HEK293T (cell line): ENCODE measurements around the gene KXD1.

Experiments used
- CTCF ChIA-PET: fragments of 350-600 bp; formaldehyde crosslinking; extraction: SDS; loops from one replicate; lab custom pipeline; 2021; ENCODE audit warnings: antibody characterized with exemption, inconsistent platforms; lab: Yijun Ruan, JAX
- POLR2A ChIA-PET: fragments of 350-600 bp; formaldehyde crosslinking; extraction: SDS; loops from one replicate; lab custom pipeline; 2020; ENCODE audit warnings: antibody characterized with exemption, inconsistent platforms; lab: Yijun Ruan, JAX
- DNase-seq: peaks from one replicate; pipeline ENCODE4 v3.0.0; 2012; ENCODE audit warnings: mixed read lengths; ENCODE audit errors: extremely low spot score
- ARNT ChIP-seq: fragments of 450-650 bp; IDR thresholded peaks from 2 replicates; pipeline ENCODE4 v1.6.1; 2017; ENCODE audit warnings: mild to moderate bottlenecking
- BHLHE40 ChIP-seq: fragments of 450-650 bp; IDR thresholded peaks from 2 replicates; pipeline ENCODE4 v1.6.1; 2016; ENCODE audit warnings: mild to moderate bottlenecking, moderate library complexity, borderline replicate concordance
- CTBP1 ChIP-seq: fragments of 450-650 bp; IDR thresholded peaks from 2 replicates; pipeline ENCODE4 v1.6.1; 2016; ENCODE audit warnings: borderline replicate concordance
- ELF4 ChIP-seq: fragments of 450-650 bp; IDR thresholded peaks from 2 replicates; pipeline ENCODE4 v1.6.1; 2017; ENCODE audit warnings: antibody characterized with exemption
- FOXA1 ChIP-seq: fragments of 450-650 bp; IDR thresholded peaks from 2 replicates; pipeline ENCODE4 v1.6.1; 2016; ENCODE audit warnings: mild to moderate bottlenecking
- FOXK2 ChIP-seq: fragments of 450-650 bp; IDR thresholded peaks from 2 replicates; pipeline ENCODE4 v1.6.1; 2016; ENCODE audit warnings: mild to moderate bottlenecking
- FOXM1 ChIP-seq: fragments of 450-650 bp; IDR thresholded peaks from 2 replicates; pipeline ENCODE4 v1.6.1; 2017; ENCODE audit warnings: mild to moderate bottlenecking, borderline replicate concordance
- HDGF ChIP-seq: fragments of 450-650 bp; IDR thresholded peaks from 2 replicates; pipeline ENCODE4 v1.6.1; 2017; ENCODE audit warnings: antibody characterized with exemption, borderline replicate concordance
- L3MBTL2 ChIP-seq: fragments of 450-650 bp; conservative IDR thresholded peaks from 2 replicates; pipeline ENCODE4 v1.6.1; 2016; ENCODE audit warnings: mild to moderate bottlenecking
- LEF1 ChIP-seq: fragments of 450-650 bp; IDR thresholded peaks from 2 replicates; pipeline ENCODE4 v1.6.1; 2017; ENCODE audit warnings: mild to moderate bottlenecking, borderline replicate concordance
- NFRKB ChIP-seq: fragments of 450-650 bp; IDR thresholded peaks from 2 replicates; pipeline ENCODE4 v1.6.1; 2016; ENCODE audit warnings: mild to moderate bottlenecking, moderate library complexity
- PKNOX1 ChIP-seq: fragments of 450-650 bp; IDR thresholded peaks from 2 replicates; pipeline ENCODE4 v1.6.1; 2016
- SP1 ChIP-seq: fragments of 450-650 bp; IDR thresholded peaks from 2 replicates; pipeline ENCODE4 v1.6.1; 2017
- SUZ12 ChIP-seq: fragments of 450-650 bp; IDR thresholded peaks from 2 replicates; pipeline ENCODE4 v1.6.1; 2016; ENCODE audit warnings: mild to moderate bottlenecking
- TARDBP ChIP-seq: fragments of 450-650 bp; IDR thresholded peaks from 2 replicates; pipeline ENCODE4 v1.6.1; 2016
- ZNF384 ChIP-seq: fragments of 450-650 bp; IDR thresholded peaks from 2 replicates; pipeline ENCODE4 v1.6.1; 2016

KXD1 gene

GRCh38 chr19:18601875-18602274 is 44.2 kb downstream of the KXD1 start:
- no peak for TF ChIP-seq FOXM1
- TF ChIP-seq CTBP1: no peak
- TF ChIP-seq ARNT: no peak
- no peak for TF ChIP-seq PKNOX1
- TF ChIP-seq FOXA1: no peak
- TF ChIP-seq TARDBP: no peak
- no peak for TF ChIP-seq L3MBTL2
- TF ChIP-seq ELF4: no peak
- no peak for TF ChIP-seq BHLHE40
- no peak for TF ChIP-seq SP1
- TF ChIP-seq LEF1: no peak
- no peak for TF ChIP-seq NFRKB
- DNase-seq: no peak
- ChIA-PET POLR2A (no interaction called here), CTCF (no interaction called here)

- TF ChIP-seq SUZ12: no peak
- TF ChIP-seq ELF4: no peak
- no peak for TF ChIP-seq CTBP1
- no peak for TF ChIP-seq FOXK2
- TF ChIP-seq BHLHE40: no peak
- no peak for TF ChIP-seq SP1
- no peak for TF ChIP-seq L3MBTL2
- TF ChIP-seq PKNOX1: no peak
- no peak for TF ChIP-seq NFRKB
- no peak for TF ChIP-seq HDGF
- no peak for TF ChIP-seq ZNF384
- no peak for TF ChIP-seq FOXM1
- POLR2A ChIA-PET: no interaction called here
- DNase-seq: peak; percentile 44
- CTCF ChIA-PET: no interaction called here
Measured at GRCh38 chr19:18603255-18603957, 45.7 kb downstream of the KXD1 start.

GRCh38 chr19:18603958-18604819 is 46.5 kb downstream of the KXD1 start:
- CTCF ChIA-PET: no interaction called here
- no peak for DNase-seq
- TF ChIP-seq SUZ12 (no peak), FOXM1 (no peak), ELF4 (no peak), FOXA1 (no peak), L3MBTL2 (no peak), BHLHE40 (no peak), ZNF384 (no peak), FOXK2 (no peak), ARNT (no peak), LEF1 (no peak), HDGF (no peak), SP1 (no peak), TARDBP (no peak), PKNOX1 (no peak)
- POLR2A ChIA-PET: no interaction called here

- TF ChIP-seq SP1 (no peak), HDGF (no peak), BHLHE40 (no peak), PKNOX1 (no peak), NFRKB (no peak), TARDBP (no peak), SUZ12 (no peak), FOXK2 (no peak), ZNF384 (no peak), FOXM1 (no peak), ARNT (no peak), FOXA1 (no peak)
- DNase-seq: no peak
- ChIA-PET CTCF (no interaction called here), POLR2A (no interaction called here)
Measured at GRCh38 chr19:18604820-18605159, 47.1 kb downstream of the KXD1 start.

GRCh38 chr19:18605196-18605545 is 47.5 kb downstream of the KXD1 start:
- POLR2A ChIA-PET: no interaction called here
- TF ChIP-seq TARDBP (no peak), CTBP1 (no peak), NFRKB (no peak), PKNOX1 (no peak), BHLHE40 (no peak), FOXK2 (no peak), SP1 (no peak), SUZ12 (no peak), ZNF384 (no peak), FOXA1 (no peak)

More at GRCh38 chr19:18605196-18605545, 47.5 kb downstream of the KXD1 start:
- CTCF ChIA-PET: no interaction called here
- DNase-seq: no peak
